Liver (tissue), 3 donors: ENCODE data around the gene TLE3.

ENCODE experiments used
- ATF3 ChIP-seq: IDR thresholded peaks from 2 replicates; pipeline ENCODE4 v1.6.1; 2016; ENCODE audit warnings: antibody characterized with exemption
- CTCF ChIP-seq: fragments of 150-350 bp; IDR thresholded peaks from 2 replicates; pipeline ENCODE4 v1.5.1; 2017; ENCODE audit warnings: improper control_type of control experiment, low read depth, low read length; ENCODE audit not compliant: missing input control
- FOXA1 ChIP-seq: IDR thresholded peaks from 2 replicates; pipeline ENCODE4 v1.6.1; 2016; ENCODE audit warnings: antibody characterized with exemption
- MAX ChIP-seq: IDR thresholded peaks from 2 replicates; pipeline ENCODE4 v1.6.1; 2016; ENCODE audit warnings: antibody characterized with exemption
- RAD21 ChIP-seq, 2 donors: IDR thresholded peaks; 2 replicates each; pipeline ENCODE4 v1.6.1; 2016; ENCODE audit warnings: antibody characterized with exemption in 2 of 2, mild to moderate bottlenecking in 2 of 2
- TF ChIP-seq, protein P1 (sequence below): IDR thresholded peaks from 2 replicates; pipeline ENCODE4 v1.6.1; 2016; ENCODE audit warnings: antibody characterized with exemption, mild to moderate bottlenecking
- donor health status: healthy.
- donor health status: healthy.

DNA sequence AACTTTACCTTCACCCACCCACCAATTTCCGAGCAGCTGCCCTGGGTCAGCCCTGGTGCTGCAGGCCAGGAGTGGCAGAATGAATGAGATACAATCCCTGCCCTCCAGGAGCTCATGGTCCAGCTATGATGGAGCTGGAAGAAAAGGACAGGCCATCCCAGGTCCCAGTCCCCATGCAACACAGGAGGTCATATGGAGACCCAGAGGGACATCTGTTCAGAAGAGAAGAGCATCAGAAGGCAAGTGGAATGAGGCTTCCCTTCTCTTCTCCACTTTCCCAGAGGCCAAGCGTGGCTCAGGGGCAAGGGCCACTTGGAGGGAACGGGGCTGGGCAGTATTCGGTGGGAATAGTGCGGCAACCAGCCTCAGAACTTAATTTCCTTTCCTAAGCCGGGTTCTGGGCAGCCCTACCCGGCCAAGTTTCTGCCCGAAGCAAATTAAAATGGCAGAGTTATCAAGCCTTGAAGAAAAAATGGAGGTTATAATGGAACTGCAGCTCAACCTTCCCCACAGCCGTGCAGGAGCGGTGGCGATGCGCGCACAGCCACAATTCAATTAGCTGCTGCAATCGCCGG is 35.9 kb downstream of the TLE3 start:
- TF ChIP-seq CTCF, result no peak
- no peak for TF ChIP-seq MAX
- no peak for TF ChIP-seq ATF3
- no peak for TF ChIP-seq RAD21 (IDR thresholded peaks at IDR 0.05)
- TF ChIP-seq, protein P1, sequence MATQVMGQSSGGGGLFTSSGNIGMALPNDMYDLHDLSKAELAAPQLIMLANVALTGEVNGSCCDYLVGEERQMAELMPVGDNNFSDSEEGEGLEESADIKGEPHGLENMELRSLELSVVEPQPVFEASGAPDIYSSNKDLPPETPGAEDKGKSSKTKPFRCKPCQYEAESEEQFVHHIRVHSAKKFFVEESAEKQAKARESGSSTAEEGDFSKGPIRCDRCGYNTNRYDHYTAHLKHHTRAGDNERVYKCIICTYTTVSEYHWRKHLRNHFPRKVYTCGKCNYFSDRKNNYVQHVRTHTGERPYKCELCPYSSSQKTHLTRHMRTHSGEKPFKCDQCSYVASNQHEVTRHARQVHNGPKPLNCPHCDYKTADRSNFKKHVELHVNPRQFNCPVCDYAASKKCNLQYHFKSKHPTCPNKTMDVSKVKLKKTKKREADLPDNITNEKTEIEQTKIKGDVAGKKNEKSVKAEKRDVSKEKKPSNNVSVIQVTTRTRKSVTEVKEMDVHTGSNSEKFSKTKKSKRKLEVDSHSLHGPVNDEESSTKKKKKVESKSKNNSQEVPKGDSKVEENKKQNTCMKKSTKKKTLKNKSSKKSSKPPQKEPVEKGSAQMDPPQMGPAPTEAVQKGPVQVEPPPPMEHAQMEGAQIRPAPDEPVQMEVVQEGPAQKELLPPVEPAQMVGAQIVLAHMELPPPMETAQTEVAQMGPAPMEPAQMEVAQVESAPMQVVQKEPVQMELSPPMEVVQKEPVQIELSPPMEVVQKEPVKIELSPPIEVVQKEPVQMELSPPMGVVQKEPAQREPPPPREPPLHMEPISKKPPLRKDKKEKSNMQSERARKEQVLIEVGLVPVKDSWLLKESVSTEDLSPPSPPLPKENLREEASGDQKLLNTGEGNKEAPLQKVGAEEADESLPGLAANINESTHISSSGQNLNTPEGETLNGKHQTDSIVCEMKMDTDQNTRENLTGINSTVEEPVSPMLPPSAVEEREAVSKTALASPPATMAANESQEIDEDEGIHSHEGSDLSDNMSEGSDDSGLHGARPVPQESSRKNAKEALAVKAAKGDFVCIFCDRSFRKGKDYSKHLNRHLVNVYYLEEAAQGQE, result no peak
- no peak for TF ChIP-seq FOXA1
